RWPE1 (cell line): ENCODE measurements around the gene DNHD1.
A peak's percentile ranks its signal among the peaks of the same experiment; 100 is the strongest.

Experiments used
- CTCF ChIA-PET: fragments of 350-600 bp; sonication (Branson Sonifier 250); formaldehyde crosslinking; extraction: SDS; loops from one replicate; lab custom pipeline; 2021; lab: Yijun Ruan, JAX
- POLR2A ChIA-PET: fragments of 400-600 bp; formaldehyde crosslinking; extraction: SDS; loops from one replicate; lab custom pipeline; 2020; ENCODE audit warnings: antibody characterized with exemption; ENCODE audit not compliant: low non-redundant PET; lab: Yijun Ruan, JAX
- DNase-seq: peaks from one replicate; pipeline ENCODE4 v3.0.0; 2012; ENCODE audit warnings: low spot score
- H3K27ac ChIP-seq: fragments of 450-650 bp; 2 replicates; pipeline ENCODE4 v1.5.1; 2017
- TF ChIP-seq, protein P1 (sequence below): fragments of 450-650 bp; conservative IDR thresholded peaks from 2 replicates; pipeline ENCODE4 v1.5.1; 2017; ENCODE audit warnings: low read depth, mild to moderate bottlenecking

The DNHD1 gene

DNA sequence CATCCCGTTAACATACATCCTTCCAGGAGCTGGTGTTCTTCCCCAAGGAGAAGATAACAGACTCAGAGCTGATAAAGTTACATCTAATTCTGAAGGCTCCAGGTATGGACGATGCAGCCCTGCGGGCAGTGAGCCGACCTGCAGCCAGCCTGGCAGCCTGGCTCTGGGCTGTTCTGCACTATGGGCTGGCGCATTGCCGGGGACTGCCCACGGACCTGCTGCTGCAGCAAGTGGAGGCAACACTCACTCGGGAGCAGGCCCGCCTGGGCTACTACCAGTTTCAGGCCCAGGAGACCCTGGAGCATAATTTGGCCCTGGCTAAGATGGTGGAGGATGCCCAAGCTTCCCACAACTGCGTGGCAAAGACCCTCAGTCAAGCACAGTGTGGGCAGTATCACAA is 66.6 kb downstream of the DNHD1 start:
- ChIA-PET CTCF (interaction anchor here (1.3 kb wide), 1 partner anchor 33 kb away, joined by 3 read pairs; no protein-coding TSS in a partner anchor), POLR2A (no interaction called here)
- no peak overlapping the region for H3K27ac ChIP-seq
- TF ChIP-seq, protein P1, sequence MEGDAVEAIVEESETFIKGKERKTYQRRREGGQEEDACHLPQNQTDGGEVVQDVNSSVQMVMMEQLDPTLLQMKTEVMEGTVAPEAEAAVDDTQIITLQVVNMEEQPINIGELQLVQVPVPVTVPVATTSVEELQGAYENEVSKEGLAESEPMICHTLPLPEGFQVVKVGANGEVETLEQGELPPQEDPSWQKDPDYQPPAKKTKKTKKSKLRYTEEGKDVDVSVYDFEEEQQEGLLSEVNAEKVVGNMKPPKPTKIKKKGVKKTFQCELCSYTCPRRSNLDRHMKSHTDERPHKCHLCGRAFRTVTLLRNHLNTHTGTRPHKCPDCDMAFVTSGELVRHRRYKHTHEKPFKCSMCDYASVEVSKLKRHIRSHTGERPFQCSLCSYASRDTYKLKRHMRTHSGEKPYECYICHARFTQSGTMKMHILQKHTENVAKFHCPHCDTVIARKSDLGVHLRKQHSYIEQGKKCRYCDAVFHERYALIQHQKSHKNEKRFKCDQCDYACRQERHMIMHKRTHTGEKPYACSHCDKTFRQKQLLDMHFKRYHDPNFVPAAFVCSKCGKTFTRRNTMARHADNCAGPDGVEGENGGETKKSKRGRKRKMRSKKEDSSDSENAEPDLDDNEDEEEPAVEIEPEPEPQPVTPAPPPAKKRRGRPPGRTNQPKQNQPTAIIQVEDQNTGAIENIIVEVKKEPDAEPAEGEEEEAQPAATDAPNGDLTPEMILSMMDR = no peak
- DNase-seq = no peak

DNA sequence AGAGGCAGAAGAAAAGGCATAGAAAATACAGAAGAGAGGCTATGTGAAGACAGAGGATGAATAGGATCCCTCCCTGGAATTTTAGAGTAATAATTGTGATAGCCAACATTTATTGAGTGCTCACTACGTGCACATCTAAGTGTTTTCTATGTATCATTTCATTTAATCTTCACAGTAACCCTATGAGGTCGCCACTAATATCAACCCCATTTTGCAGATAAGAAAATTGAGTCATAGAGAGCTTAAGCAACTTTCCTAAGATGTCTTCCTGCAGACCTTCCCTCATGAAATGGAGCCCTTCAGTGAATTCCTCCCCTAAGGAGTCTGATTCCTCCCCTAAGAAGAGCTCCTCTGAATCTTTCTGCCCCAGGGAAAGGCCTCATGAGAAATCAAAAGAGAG is 68.2 kb downstream of the DNHD1 start:
- TF ChIP-seq, protein P1 = no peak

DNA sequence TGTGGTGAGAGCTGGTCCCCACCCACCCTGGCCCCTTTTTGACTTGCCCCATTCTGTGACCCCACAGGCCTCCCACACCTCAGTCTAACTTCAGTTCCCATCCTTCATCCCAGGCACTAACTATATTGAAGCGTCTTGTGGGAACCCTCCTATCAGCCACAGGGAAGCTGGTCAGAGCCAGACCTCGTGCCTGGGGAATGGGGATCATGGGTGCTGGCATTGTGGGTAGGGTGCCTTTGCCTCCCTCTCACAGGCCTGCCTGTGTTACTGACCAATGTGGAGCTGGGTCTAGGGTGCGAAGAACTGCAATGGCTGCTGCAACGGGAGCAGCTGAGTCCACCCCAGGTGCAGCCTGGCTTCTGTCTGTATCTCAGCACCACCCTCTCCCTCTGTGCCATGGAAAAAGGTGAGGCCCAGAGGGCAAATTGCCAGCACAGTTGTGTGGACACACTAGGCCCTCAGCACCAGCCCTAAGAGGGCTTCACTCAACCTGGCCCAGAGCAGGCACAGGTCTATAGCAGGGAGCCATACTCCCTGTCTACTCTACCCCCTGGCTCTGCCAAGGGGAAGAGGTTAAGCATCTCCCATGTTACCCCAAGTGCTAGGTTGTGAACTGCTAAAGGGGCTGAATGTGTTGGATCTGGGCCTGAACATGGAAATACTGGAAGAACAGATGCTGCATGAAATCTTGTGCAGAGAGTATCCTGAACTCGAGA is 69.1 kb downstream of the DNHD1 start:
- ChIA-PET CTCF (interaction anchor here (0.5 kb wide), 1 partner anchor 17 kb away, joined by 3 read pairs; no protein-coding TSS in a partner anchor), POLR2A (no interaction called here)
- TF ChIP-seq, protein P1 = no peak
- H3K27ac ChIP-seq = no peak overlapping the region
- no peak for DNase-seq

More for the DNA sequence above, 68.2 kb downstream of the DNHD1 start:
- no peak for DNase-seq
- no peak overlapping the region for H3K27ac ChIP-seq
- CTCF ChIA-PET = no interaction called here
- POLR2A ChIA-PET = no interaction called here

DNA sequence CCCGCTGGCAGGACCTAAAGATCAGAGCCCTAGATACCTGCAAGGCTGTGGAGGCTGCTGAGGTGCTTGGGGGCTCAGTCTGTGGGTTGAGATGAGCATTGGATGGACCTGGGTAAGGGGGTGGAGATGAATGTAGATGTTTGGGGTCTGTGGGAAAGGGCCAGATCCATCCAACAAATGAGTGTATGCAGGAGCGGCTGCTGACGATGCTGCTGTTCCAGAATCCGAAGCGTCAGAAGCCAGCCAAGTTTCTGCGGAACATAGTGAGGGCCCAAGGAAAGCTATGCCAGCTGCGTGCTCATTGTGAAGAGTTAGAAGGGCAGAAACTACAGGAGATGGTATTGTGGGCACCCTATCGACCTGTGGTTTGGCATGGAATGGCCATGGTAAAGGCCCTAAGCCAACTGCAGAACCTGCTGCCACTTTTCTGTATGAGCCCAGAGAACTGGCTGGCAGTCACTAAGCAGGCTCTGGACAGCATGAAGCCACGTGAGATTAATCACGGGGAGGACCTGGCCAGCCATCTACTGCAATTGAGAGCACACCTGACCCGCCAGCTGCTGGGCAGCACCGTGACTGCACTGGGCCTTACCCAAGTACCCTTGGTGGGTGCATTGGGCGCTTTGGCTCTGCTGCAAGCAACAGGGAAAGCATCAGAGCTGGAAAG is 69.8 kb downstream of the DNHD1 start:
- POLR2A ChIA-PET = no interaction called here
- no peak for DNase-seq
- CTCF ChIA-PET = no interaction called here

DNA sequence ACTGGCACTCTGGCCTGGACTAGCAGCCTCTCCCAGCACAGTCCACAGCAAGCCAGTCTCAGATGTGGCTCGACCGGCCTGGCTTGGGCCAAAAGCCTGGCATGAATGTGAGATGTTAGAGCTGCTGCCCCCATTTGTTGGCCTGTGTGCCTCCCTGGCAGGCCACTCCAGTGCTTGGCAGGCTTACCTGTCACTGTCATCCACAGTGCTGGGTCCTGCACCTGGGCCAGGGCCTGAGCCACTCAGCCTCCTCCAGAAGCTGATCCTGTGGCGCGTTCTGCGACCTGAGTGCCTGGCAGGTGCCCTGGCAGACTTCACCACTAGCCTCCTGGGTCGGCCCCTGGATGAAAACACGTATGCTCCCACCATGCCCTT is 70.3 kb downstream of the DNHD1 start:
- ChIA-PET POLR2A (no interaction called here), CTCF (no interaction called here)
- no peak overlapping the region for H3K27ac ChIP-seq
- TF ChIP-seq, protein P1 = no peak
- no peak for DNase-seq

More for the DNA sequence above, 69.8 kb downstream of the DNHD1 start:
- TF ChIP-seq, protein P1 = no peak
- no peak overlapping the region for H3K27ac ChIP-seq

DNA sequence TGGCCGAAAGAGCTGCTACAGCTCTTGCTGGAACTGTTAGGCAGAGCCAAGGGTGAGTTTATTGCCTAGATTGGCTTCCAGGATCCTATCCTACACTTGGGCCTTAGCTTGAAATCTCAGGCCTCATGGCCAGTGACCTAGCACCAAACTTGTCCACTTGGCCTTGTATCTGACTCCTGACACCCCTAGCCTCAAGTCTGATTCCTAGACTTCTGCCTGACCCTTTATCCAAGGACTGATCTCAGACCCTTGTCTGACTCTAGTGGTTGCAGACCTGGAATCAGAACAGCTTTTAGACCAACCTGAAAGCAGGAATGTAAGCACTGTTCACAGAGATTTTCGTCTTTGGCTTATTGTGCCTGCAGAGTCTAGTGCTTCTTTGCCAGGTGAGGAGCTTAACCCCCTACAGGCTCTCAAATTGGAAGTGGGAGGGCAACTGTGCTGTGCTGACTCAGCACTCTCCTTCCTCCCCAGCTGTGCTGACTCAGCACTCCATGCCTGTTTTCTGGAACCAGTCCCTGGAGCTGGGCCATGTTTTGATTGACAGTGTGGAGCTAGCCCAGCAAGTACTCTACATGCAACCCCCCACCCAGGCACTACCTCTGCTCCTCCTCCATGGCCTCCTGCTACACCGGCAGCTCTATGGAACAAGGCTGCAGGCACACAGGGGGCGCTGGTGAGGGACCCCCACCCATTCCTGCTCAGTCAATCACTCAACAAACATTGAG is 71.3 kb downstream of the DNHD1 start:
- H3K27ac ChIP-seq = 0 out of 2 replicates have a peak overlapping the region, but pooled peaks have one; percentile 15
- TF ChIP-seq, protein P1 = no peak
- CTCF ChIA-PET = interaction anchor here (0.5 to 0.7 kb wide), 2 partner anchors 28 to 393 kb away, joined by 3 read pairs; no protein-coding TSS in a partner anchor
- DNase-seq = peak; percentile 32
- POLR2A ChIA-PET = interaction anchor here (0.8 kb wide), 1 partner anchor 38 kb away, joined by 3 read pairs; no protein-coding TSS in a partner anchor
